C4-2B (cell line): Measurements from ENCODE around the gene TRERF1.

Experiments
- ZFX ChIP-seq: fragments of 450-650 bp; IDR thresholded peaks from 2 replicates; pipeline ENCODE4 v1.6.1; 2017
- TF ChIP-seq, protein P1 (sequence below): fragments of 450-650 bp; conservative IDR thresholded peaks from 2 replicates; pipeline ENCODE4 v1.5.1; 2017; ENCODE audit warnings: mild to moderate bottlenecking

DNA sequence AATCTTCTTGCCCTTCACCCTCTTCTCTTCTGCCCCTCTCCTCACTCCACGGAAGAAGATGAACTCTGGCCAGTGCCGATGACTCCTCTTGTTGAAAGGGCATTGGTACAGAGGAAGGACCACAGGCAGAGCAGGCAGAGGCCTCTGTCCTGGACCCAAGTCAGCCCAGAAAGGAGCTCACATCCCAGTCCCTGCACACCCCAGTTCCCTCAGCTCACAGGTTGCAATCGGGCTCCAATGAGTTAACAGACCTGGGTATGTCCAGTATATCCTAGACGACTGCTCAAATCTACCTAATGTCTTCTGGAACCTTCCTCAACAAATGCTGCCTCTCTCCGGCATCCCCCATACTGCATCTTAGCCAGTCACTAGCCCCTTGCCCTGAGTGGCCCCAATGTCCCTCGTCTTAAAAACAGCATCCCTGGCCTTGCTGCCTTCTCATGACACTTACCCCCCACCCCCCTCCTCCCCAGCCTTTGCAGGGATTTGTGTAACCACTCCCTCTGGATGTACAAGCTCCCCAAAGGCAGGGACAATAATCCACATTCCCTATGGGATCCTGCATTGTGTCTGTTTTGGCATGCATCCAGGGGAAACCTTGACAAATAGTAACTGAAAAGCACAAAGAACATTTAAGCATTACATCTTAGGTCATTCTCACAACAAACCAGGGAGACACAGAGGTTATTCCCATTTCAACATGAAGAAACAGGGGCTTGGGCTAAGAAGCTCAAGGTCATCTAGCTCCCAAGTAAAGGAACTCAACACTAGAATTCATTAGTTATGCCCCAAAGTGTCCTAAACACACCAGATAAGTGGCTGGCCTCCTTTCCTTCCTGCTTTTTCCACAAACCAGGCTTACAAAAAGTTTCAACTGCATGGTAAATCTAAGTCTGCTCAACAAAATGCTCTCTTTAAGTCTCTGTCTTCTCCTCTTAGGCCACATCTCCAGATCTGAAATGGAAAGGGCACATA lies 45.1 kb downstream of the TRERF1 start:
- TF ChIP-seq, protein P1, sequence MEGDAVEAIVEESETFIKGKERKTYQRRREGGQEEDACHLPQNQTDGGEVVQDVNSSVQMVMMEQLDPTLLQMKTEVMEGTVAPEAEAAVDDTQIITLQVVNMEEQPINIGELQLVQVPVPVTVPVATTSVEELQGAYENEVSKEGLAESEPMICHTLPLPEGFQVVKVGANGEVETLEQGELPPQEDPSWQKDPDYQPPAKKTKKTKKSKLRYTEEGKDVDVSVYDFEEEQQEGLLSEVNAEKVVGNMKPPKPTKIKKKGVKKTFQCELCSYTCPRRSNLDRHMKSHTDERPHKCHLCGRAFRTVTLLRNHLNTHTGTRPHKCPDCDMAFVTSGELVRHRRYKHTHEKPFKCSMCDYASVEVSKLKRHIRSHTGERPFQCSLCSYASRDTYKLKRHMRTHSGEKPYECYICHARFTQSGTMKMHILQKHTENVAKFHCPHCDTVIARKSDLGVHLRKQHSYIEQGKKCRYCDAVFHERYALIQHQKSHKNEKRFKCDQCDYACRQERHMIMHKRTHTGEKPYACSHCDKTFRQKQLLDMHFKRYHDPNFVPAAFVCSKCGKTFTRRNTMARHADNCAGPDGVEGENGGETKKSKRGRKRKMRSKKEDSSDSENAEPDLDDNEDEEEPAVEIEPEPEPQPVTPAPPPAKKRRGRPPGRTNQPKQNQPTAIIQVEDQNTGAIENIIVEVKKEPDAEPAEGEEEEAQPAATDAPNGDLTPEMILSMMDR: no peak
- TF ChIP-seq ZFX: no peak
